KOPT-K1 (cell line): Measurements from ENCODE around the gene NRL.
"Not testable (repeated sequence)": the region's sequence is repeated elsewhere in the genome, so short reads cannot be mapped to it uniquely, and the experiment has no call there.

Source experiments
- H3K27ac ChIP-seq: fragments of 200-600 bp; sonication (generic); 2 replicates; pipeline ENCODE4 v1.5.1; 2016; ENCODE audit warnings: antibody characterized with exemption, mild to moderate bottlenecking, low read depth, low read length; ENCODE audit not compliant: poor library complexity, severe bottlenecking
- H3K36me3 ChIP-seq: fragments of 200-600 bp; sonication (generic); 2 replicates; pipeline ENCODE4 v1.5.1; 2017; ENCODE audit warnings: antibody characterized with exemption, mild to moderate bottlenecking, low read length, moderate library complexity; ENCODE audit not compliant: insufficient read depth
- H3K9me3 ChIP-seq: fragments of 200-600 bp; sonication (generic); 2 replicates; pipeline ENCODE4 v1.5.1; 2017; ENCODE audit warnings: antibody characterized with exemption, low read length, mild to moderate bottlenecking; ENCODE audit not compliant: insufficient read depth, poor library complexity, severe bottlenecking

The NRL gene

DNA sequence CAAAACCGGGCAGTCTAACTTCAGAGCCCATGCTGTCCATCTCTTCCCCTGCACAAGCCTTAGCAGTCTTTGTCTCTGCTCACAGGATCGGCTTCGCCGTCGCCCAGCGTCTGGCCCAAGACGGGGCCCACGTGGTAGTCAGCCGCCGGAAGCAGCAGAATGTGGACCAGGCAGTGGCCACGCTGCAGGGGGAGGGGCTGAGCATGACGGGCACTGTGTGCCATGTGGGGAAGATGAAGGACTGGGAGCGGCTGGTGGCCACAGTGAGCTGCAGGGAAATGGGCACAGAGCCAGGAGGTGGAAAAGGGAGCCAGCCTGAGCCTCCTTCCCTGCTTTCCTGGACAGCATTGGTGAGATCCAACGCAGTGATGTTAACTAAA, 77.1 kb downstream of the NRL start:
- H3K27ac ChIP-seq: no peak overlapping the region
- H3K9me3 ChIP-seq: peaks cover 9% of the 10 kb centered on the region
- H3K36me3 ChIP-seq: no peaks in the 10 kb centered on the region

DNA sequence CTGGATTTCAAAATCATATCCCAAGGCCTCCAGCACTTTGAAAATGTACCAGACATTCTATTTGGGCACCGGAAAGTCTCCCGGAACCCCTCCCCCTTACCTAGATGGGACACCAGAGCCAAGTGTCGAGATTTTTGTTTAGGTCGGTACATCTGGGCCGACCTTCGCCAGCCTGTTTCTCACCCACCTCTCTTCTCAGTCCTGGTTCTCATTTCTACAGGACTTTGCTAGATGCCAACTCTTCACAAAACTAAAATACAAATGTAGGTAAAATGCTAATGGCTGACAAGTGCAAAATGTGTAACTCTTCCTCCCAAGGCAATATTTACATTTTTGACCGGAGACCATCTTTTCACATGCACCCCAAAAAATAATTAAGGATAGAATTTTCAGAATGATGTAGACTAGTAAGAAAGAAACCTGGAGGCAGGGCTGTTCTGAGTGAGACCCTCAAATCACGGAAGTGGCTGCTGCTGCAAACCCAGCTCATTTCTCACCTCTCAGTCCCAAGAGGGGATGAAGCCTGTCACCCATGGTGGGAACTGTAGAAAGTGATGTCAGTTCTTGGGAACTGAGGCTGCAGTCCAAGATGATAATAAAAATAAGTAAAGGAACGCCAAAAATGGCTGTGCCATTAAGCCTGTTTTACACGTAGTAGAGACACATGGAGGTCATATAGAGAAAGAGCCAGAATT, 77.6 kb downstream of the NRL start:
- H3K9me3 ChIP-seq: peaks cover 14% of the 10 kb centered on the region
- H3K27ac ChIP-seq: peak overlapping the region; percentile 94

DNA sequence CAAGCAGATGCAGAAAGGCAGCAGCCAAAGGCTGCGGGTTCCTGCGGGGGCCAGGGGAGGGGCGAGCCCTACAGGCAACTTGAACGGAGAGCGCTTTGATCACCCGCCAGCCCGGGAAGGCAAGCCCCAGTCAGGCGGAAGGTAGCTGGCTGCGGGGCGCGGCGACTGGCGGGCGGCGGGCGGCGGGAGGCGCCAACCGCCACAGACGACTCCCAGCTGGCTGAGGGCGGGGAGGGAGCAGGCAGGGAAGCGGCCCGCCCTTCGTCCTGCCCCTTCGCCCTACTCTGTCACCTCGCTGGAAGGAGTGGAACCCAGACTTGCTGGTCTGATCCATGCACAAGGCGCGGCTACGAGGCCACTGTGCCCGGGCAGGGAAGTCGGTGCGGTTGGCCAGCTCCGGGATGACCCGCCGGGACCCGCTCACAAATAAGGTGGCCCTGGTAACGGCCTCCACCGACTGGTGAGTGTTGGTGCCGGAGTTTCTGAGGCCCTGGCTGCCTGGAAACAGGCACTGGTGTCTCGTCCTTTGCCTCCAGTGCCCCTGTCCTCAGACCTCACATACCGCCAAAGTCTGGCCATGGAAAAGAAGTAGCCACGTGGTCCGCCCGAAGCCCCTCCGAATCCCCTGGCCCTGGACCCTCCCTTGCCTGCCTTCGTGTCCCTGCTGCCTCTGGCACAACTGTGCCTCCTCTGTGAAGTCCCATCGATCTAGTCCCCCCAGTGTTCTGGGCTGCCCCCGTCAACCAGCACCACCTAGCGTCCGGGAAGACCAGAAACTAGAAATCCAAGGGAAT, 78.4 kb downstream of the NRL start:
- H3K27ac ChIP-seq: peak overlapping the region; percentile 94
- H3K9me3 ChIP-seq: peaks cover 21% of the 10 kb centered on the region

More for the DNA sequence above, 77.6 kb downstream of the NRL start:
- not testable (repeated sequence) for H3K36me3 ChIP-seq

DNA sequence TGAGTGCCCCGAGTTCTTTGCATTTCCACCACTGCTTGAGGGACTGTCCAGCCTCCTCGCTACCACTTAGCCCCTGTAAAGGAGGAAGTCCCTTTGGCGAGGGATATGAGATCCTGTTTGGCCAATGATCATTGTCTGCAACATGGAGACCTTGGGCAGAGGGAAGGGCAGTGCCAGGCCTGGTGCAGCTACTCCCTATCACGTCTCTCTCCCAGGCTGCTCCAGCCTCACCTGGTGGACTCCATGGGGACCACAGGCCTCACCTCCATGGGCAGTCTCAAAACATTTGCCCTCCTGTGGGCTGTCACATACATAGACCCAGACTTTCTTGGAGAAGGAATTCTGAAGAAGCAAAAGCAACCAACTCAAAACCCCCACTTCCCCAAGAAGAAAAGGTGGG, 79.0 kb downstream of the NRL start:
- not testable (repeated sequence) for H3K36me3 ChIP-seq
- peaks cover 26% of the 10 kb centered on the region for H3K9me3 ChIP-seq
- peak overlapping the region; percentile 94 for H3K27ac ChIP-seq

More for the DNA sequence above, 78.4 kb downstream of the NRL start:
- H3K36me3 ChIP-seq: no peaks in the 10 kb centered on the region

DNA sequence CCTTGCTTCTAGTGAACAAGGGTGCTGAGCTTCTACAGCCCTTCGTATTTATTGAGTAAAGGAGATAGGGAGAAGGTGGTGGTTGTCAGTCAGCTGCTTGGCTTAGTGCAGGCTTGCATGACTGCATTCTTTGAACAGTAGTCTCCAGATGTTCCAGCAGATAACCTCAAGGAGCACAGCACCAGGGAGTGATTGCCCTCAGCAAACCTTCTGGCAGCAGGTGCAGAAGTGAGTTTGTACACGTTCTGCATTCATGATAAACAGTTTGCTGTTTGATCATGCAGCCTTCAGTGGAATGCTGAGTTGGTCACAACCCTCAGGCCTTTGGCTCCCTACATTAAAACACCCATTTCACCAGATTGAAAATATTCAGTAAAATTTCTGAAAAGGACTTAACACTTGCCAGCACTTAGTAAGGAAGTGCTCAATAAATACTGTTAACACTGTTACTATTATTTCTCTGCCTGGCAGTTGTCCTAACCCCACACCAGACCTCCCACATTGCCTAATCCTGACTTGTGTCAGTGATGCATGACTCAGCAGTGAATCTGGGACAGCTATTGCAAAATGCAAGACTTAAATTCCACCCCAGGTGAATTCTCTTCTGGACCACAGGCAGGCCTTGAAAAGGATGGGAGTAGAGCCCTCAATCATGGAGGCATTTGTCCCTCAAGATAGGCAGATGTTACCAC, 81.9 kb downstream of the NRL start:
- Histone ChIP-seq H3K9me3 (peaks cover 28% of the 10 kb centered on the region), H3K27ac (no peak overlapping the region), H3K36me3 (no peaks in the 10 kb centered on the region)

DNA sequence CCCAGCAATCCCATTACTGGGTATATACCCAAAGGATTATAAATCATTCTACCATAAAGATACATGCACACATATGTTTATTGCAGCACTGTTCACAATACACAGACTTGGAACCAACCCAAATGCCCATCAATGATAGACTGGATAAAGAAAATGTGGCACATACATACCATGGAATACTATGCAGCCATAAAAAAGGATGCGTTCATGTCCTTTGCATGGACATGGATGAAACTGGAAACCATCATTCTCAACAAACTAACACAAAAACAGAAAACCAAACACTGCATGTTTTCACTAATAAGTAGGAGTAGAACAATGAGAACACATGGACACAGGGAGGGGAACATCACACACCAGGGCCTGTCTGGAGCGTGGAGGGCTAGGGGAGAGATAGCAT, 83.4 kb downstream of the NRL start:
- not testable (repeated sequence) for H3K36me3 ChIP-seq

DNA sequence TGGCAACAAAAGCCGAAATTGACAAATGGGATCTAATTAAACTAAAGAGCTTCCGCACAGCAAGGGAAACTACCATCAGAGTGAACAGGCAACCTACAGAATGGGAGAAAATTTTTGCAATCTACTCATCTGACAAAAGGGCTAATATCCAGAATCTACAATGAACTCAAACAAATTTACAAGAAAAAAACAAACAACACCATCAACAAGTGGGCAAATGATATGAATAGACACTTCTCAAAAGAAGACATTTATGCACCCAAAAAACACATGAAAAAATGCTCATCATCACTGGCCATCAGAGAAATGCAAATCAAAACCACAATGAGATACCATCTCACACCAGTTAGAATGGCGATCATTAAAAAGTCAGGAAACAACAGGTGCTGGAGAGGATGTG, 85.1 kb downstream of the NRL start:
- H3K9me3 ChIP-seq: peaks cover 32% of the 10 kb centered on the region
- not testable (repeated sequence) for H3K27ac ChIP-seq, H3K36me3 ChIP-seq

More for the DNA sequence above, 83.4 kb downstream of the NRL start:
- peaks cover 32% of the 10 kb centered on the region for H3K9me3 ChIP-seq
- H3K27ac ChIP-seq: not testable (repeated sequence)
